HG03342 (cell line): ENCODE measurements around the gene TBC1D24.
A peak's percentile ranks its signal among the peaks of the same experiment; 100 is the strongest.

Experiments
- ATAC-seq: cut with Tn5 transposase; IDR thresholded peaks from one replicate; pipeline ENCODE4 v1.9.1; 2021; ENCODE audit warnings: mild to moderate bottlenecking, moderate library complexity; ENCODE audit not compliant: unreplicated experiment

TBC1D24 gene

DNA sequence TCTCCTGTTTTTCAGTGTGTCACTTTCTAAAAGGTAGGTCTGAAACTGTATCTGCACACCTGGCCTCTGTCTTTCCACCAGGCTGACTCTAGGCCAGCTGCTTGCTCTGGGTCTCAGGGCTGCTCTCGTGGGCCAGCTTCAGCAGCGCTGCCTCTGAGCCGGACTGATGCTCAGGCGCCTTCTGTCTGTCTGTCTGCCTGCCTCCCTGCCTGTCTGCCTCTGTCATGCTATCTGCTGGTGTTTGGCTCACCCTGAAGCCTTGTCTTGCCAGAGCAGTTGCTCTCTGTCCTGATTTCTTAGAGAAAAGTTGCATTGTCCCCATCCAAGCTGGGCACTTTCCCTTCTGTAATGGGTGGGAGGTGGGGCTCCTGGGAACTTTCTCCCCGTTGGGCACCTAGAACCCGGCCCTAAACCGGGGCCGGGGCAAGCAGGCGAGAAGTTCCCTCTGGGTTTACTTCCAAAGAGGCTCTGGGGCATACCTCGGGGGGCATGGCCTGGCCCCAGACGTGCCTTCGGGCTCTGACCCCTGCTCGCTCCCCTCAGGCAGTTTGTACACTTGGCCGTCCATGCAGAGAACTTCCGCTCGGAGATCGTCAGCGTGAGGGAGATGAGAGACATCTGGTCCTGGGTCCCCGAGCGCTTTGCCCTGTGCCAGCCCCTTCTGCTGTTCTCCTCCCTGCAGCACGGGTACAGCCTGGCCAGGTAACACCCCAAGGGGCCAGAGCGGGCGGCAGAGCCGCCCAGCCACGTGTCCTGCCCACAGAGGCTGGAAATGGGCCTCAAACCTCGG, 23.0 kb downstream of the TBC1D24 start:
- ATAC-seq: no peak

DNA sequence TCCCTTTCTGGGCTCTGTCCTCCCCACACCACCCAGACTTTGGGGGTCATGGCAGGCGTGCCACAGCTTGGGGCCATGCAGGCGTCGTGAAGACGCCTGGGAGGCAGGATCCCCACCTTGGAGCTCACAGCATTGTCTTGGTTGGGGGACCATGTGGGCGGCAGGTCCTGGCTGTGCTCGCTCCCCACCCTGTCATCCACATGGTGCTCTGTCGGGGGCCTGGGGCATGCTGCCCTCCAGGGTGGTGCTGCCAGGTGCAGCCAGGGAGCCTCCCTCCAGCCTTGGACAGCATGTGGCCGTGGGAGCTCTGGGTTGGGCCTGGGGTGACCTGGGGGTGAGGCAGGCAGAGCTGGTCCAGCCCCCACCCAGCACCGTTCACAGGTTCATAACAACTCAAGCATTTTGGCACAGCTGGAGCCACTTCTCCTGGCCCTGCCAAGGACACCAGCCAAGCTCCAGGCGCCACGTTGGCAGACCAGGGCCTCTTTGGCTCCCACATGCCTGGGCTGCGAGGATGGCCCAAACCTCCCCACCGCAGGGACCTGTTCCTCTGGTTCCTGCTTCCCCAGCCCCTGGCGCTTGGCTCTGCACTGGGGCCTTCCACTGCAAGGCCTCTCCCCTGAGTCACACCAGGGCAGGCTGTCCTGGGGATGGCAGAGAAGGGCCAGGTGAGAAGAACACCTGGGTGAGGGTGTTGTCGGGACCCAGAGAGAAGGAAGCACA, 23.8 kb downstream of the TBC1D24 start:
- no peak for ATAC-seq

DNA sequence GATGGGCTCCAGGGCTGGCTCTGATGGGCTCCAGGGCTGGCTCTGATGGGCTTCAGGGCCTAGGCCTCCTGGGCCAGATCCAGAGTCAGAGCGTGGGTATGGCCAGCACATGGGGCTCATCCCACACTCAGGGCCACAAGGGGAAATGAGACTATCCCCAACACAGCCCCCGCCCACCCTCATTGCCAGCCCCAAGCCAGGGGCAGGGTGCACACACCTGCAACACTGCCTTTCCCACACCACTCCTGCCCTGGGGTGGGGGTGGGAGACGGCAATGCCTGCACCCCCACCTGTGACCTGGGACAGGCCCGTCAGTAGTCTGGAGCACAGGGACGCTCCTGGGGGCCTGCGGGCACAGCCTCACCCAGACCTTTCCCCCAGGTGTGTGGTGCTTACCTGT, 24.5 kb downstream of the TBC1D24 start:
- ATAC-seq: no peak

DNA sequence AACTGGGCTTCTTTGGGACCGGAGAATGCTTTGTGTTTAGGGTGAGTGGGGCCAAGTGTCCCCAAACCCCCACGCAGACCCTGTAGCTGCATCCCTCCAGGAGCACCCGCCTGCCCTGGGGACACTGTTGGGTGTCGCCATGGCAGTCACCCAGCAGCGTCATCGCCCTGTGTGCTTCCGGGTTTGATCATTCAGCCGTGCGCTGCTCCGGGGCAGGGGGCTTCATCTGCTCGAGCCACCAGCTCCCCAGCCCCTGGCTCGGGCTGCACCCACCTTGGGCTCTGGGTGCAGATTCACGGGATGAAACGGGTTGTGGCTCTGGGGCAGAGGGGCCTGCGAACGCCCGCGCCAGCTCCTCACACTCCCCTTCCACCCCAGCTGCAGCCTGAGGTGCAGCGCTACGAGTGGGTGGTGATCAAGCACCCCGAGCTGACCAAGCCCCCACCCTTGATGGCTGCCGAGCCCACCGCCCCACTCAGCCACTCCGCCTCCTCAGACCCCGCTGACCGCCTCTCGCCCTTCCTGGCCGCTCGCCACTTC, 25.0 kb downstream of the TBC1D24 start:
- ATAC-seq: no peak

DNA sequence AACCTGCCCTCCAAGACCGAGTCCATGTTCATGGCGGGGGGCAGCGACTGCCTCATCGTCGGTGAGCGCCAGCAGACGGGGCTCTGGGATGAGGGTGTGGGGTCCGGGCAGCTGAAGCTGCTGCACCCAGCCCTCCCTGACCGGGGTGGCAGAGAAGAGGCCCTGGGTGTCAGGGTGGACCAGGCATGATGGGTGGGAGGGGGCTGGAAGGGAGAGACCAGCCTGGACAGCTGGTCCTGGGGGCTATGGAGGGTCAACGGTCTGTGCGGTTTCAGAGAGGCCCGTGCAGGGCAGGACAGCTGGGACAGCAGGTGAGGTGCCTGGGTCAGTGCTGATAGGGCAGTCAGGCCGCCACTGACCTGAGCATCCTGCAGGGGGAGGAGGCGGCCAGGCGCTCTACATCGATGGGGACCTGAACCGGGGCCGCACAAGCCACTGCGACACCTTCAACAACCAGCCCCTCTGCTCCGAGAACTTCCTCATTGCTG, 25.5 kb downstream of the TBC1D24 start:
- ATAC-seq: no peak

DNA sequence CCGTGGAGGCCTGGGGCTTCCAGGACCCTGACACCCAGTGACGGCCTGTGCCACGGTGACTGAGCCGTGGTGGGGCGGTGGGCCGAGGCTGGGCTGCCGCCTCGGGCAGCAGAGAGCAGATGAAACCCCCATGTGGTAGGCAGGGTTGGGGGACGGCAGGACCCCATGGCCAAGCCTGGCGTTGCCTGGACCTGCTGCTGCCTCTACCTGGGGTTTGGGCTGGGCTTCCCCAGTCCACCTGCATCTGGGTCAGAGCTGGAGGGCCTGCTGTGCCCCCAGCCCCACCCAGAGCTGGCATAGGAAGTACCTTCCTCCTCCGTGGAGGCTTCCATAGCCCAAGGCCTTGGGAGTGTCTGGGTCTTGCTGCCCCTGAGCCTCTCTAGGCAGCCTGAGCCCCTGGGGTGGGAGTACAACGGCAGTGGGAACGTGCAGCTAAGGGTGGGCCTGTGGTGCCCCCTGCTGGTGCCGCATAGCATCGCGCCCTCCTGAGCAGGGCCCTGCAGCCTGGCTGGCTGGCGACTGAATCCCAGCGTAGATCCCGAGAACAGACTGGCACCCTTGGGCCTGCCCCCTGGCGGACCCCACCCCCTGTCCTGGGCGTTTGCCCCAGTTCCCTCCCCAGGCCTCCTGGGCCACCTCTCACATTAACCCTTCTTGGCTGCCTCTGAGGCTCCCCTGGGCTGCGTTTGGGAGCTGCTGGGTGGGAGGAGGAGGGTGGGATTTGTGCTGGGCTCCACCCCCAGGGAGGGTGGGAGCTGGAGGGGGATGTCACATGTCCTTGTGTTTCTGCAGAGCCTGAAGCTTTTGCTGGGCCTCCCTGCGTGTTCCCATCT, 26.2 kb downstream of the TBC1D24 start:
- ATAC-seq: peak; percentile 70

DNA sequence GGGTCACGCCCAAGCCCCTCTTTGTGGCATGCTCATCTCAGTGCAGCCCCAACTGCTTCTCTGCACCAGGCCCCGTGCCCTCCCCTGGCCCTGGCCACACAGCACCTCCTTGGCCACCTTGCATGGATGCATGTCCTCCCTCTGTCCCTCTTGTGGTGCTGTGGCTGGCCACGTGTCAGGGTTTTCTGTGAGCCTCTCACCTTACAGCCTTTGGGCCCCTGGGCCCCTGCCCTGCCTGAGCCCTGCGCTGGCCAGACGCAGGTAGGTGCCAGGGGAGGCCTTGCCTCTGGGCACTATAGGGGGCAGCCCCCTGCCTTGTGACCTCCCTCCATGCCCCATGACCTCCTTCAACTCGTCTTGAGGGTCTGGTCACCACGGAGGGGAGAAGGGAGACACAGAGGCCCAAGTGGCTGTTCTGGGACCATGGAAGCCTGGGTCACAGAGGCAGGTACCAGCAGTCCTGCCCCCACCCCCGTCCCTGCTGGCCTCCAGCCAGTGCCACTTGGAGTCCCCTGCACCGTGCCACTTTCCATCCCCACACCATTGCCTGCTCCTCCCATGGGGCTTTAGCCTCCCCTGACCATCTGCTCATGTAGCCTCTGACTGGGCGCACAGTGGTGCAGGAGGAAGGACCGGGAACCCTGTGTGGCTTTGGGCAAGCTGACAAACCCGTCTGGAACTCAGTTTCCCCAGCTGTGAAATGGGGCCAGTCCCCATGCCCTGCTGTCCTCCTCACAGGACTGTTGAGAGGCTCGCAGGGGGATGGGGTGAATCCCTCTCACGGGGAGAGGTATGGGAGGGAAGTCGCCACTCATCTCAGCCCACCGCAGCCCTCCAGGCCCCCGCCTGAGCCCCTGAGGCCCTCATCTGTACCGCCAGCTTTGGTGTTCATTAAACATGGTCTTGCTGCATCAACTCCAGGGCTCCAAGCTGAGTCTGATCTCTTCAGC, 27.3 kb downstream of the TBC1D24 start:
- ATAC-seq: no peak

DNA sequence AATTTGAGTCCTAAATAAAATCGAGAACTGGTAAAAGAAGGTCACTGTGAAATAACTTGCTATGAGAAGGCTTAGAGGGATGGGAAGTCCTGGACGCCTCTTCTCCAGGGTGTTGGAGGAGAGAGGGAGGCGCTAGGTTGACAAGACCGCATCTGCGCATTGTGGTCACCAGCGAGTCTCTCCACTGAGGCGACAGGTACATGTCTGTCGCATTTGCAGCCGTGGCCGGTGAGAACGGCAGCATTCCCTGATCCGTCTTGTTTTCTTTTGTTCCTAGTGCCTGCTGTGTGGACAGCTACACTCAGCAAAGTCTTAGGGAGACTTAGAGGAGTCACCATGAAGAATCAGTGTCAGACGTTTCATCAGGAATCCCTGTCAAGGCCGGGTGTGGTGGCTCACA, 30.8 kb downstream of the TBC1D24 start:
- no peak for ATAC-seq

DNA sequence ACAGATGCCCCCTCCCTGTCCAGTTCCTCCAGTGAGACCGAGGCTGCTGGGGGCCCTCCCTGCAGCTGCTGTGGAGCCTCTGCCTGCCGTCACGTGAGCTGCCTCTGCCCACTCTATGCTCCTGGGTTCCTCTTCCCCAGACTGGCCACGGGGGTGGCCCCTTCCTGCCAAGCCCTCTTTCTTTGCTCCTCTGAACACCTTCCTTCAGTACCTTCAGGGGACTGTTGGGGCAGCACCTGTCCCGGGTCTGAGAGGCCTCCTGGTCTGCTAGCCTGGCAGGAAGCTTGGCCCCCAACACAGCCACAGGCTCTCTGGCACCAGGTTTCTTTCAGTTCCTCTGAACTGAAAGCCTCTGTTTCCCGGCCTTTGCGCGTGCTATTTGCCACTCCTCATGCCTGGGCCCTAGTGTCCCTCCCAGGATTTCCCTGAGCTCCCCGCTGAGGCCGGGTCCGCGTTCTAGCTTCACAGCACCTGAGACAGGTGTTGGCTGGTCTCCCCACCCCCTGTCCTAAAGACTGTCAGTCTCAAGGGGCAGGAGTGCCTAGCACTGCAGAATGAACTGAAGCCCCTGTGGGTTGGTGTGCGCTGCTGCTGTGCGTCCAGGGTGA, 32.2 kb downstream of the TBC1D24 start:
- ATAC-seq: peak; percentile 60

DNA sequence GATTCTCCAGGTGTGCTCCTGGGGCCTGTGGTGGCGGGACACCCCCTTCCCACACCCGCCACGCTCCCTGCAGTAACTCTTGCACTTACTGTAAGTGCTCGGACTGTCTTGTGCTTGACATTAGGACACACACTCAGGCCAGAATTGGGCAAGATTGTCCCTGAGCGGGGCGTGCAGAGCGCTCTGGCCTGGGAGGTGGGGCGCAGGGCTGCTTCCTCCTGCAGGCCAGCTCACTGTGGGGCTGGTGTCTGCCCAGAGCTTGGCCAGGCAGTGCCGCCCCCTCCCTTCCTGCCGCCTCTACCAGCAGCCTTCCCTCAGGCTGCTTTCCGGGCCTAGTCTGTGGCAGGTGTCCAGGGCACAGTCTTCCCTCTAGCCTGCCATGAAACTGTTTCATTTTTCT, 32.7 kb downstream of the TBC1D24 start:
- no peak for ATAC-seq

DNA sequence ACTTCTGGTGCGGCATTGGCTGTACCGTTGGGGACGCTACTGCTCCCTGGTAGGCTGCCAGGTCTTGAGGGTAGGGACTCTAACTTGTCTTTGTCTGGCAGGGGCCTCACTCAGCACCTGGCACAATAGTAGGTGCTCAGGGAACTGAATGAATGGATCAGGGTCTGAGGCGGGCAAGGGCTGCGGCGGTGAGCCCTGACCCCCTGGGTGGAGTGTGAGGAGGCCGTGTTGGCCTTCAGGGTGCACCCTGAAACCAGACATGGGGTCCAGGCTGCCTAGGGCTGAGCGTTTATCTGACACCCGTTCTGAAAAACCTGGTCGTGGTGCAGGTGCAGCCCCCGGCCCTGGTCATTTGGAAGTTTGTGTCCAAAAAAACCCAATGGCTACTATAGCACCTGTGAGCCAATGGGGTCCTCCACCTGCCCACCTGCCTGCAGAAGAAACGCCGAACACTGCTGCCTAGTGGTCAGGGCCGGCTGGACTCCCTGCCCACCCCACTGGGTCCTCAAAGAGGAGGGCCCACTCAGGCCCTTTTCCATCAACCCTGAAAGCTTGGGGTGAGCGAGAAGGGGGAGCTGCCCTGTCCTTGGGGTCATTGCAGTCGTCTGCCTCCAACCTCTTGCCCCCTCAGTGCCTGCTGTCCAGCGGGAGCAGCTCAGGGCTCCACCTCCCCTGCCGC, 33.9 kb downstream of the TBC1D24 start:
- no peak for ATAC-seq

DNA sequence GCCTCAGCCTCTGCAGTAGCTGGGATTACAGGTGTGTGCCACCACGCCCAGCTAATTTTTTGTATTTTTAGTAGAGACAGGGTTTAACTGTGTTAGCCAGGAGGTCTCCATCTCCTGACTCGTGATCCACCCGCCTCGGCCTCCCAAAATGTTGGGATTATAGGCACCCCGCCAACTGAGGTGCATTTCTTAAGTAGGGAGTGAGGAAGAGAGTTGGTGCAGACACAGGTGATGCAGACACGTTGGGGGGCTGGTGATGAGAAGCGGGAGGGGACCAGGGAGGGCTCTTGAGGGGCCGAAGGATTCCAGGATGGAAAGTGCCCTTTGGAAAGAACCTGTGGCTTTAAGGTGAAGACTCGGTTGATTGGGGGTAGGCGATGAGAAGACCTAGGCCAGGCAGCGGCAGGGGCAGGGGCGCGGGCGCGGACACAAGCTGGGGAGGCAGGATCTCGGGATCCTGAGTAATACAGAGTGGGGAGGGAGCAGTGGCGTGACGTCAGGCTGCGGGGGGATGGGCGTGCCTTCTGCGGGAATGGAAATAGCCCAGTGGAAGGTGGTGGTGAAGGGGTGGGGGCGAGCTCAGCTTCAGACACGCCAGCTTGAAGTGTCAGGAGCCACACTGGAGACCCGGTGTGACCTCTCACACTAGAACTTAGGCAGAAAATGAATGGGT, 36.3 kb downstream of the TBC1D24 start:
- no peak for ATAC-seq

DNA sequence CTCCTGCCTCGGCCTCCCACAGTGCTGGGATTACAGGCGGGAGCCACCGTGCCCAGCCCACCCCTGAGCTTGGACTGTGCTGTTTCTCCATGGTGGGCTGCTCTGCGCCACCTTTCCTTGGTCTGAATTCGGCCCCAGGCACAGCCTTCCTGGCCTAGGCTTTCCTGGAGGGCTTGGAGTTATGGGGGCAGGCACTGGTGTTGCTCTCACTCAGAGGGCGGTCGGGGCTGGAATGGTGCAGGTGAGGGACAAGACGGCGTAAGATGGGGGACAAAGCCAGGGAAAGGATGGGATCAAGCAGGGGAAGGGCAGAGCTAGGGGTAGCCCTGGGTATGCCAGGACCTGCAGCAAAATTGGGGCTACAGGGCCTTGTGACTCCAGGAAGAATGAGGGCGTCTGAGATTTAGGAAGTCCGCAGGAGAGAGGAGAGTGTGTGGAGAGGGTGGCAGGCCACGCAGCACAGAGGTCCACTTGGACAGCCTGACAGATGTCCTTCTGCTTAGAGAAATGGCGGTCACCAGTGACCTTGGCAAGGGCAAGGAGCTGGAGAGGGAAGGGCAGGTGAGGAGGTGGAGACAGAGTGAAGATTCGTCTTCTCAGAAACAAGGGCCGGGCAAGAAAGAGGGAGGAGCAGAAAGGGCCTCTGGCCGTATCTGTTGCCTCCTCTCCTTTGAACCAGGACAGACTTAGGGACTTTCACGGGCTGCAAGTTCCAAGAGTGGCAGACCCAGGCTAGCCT, 37.2 kb downstream of the TBC1D24 start:
- no peak for ATAC-seq

DNA sequence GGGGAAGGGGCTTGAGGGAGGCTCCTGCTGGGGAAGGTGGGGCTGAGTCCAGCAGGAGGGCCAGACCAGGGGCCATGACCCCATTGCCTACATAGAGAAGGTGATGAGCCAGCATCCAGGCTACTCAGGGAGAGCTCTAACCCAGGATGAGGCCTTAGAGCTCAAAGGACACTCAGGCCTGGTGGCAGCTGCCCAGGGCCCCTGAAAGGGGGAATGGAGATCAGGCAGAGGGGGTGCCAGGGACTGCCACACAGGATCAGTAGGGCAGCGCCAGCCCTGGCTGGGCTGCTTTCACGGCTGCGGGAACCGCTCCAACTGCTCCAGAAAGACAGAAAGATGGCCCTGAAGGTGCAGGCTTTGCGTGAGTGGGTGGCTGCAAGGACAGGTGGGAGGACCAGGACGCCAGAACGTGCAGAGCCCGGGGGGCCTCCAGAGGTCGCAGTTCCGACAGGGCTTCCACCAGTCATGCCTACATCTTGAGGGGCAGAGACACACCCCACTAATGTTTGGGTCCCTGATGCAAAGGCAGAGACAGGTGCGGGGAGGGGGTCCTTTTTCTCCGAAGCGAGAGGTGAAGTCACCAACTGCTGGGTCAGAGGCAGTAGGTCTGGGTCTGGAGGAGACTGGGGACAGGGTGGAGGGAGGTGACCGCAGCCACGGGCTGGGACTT, 37.9 kb downstream of the TBC1D24 start:
- ATAC-seq: no peak

DNA sequence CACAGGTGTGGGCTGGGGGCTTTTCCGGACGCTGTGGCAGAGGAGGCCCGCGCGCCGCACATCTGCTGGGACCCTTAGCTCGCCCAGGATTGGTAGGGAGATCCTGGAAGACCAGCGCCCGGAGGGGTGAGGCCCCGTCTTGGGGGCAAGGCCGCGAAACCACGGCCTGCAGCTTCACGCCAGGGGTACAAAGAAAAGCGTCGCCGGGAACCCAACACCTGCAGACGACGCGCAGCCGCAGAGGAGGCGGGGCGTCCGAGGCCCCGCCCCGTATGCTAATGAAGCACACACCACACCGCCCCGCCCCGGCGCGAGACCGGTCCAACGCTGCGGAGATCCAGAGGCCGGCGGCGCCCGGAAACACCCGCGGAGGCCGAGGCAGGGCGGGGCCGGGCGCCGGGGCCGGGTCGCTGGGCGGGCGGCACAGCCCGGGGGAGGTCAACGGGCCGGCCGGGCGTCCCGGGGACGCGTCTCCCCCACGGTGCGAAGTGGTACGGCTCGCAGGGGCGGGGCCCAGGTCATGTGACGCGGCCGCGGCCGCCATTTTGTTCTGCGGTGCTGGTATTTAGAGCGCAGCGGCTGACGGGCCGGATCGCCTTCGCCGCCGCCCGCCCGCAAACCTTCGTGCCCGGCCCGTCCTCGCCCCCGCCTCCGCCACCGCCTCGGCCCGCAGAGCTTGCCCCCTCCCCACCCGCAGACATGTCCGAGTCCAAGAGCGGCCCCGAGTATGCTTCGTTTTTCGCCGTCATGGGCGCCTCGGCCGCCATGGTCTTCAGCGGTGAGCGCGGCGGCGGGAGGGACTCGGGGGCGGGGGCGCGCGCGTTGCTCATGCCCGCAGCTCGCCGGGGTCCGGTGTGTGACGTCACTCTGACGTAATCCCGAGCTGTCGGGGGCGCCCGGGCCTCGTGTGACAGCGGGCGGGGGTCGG, 38.7 kb downstream of the TBC1D24 start, which contains the start of gene ATP6V0C:
ATP6V0C (plus strand) TSS at position 548 of the 928 bp plus-strand sequence; CDS start at position 700, 152 bp downstream.
- peak; percentile 69 for ATAC-seq
